Measurements from ENCODE around the gene RBP3. TPM values are rescaled to one million over a fixed set of nuclear protein-coding genes. Genes with fewer than 3 reads are reported as not detected.

RBP3 gene
- total RNA-seq, 1 experiment from 2014 or later, result not detected

DNA sequence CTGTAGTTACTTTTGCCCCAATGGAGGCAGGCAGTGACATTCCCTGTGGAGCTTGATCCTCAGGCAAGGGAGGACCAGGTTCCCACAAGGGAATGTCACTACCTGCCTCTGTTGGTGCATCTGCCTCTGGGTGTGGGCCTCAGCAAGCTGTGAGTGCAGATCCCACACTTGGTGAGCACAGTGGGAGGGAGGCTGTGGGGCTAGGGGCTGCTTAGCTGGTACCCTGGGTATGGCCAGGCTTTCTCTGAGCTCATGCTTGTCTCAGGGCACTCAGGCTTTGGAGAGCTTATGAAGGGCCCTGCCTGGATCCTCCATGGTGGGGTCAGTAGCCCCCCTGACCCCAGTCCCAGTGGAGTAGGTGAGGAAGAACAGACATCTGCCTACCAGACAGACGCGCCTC, 52.1 kb downstream of the RBP3 start:
- no peak overlapping the region for H2AFZ ChIP-seq (ENCODE audit: low read depth, low read length, poor library complexity, severe bottlenecking)
- DNase-seq (ENCODE audit: low read depth, low spot score) (no peak), ATAC-seq (no peak)
- BruUV-seq (replicated peaks), result no TSS peak
- H3K27ac ChIP-seq (ENCODE audit: low read depth, low read length), result no peak overlapping the region
- TF ChIP-seq ATF3 (IDR thresholded peaks at IDR 0.05) (no peak), SRF (IDR thresholded peaks at IDR 0.05; ENCODE audit: low read depth) (no peak), SIN3A (IDR thresholded peaks at IDR 0.05; ENCODE audit: low read depth) (no peak), ZFX (IDR thresholded peaks at IDR 0.05) (no peak), ZBTB33 (IDR thresholded peaks at IDR 0.05; ENCODE audit: extremely low read depth, insufficient replicate concordance, low read length) (no peak), POLR2A (IDR thresholded peaks at IDR 0.05; ENCODE audit: borderline replicate concordance, extremely low read depth, insufficient read depth, insufficient read length) (no peak), CBX3 (IDR thresholded peaks at IDR 0.05; ENCODE audit: low read depth) (no peak), EZH2 (IDR thresholded peaks at IDR 0.05) (no peak), ELF1 (IDR thresholded peaks at IDR 0.05; ENCODE audit: borderline replicate concordance, low read depth) (no peak), CEBPB (IDR thresholded peaks at IDR 0.05; ENCODE audit: low read depth) (no peak), YY1 (IDR thresholded peaks at IDR 0.05; ENCODE audit: extremely low read depth, insufficient replicate concordance, low read depth, low read length) (no peak), SP1 (IDR thresholded peaks at IDR 0.05; ENCODE audit: low read depth) (no peak)
- TF ChIP-seq, protein P1, sequence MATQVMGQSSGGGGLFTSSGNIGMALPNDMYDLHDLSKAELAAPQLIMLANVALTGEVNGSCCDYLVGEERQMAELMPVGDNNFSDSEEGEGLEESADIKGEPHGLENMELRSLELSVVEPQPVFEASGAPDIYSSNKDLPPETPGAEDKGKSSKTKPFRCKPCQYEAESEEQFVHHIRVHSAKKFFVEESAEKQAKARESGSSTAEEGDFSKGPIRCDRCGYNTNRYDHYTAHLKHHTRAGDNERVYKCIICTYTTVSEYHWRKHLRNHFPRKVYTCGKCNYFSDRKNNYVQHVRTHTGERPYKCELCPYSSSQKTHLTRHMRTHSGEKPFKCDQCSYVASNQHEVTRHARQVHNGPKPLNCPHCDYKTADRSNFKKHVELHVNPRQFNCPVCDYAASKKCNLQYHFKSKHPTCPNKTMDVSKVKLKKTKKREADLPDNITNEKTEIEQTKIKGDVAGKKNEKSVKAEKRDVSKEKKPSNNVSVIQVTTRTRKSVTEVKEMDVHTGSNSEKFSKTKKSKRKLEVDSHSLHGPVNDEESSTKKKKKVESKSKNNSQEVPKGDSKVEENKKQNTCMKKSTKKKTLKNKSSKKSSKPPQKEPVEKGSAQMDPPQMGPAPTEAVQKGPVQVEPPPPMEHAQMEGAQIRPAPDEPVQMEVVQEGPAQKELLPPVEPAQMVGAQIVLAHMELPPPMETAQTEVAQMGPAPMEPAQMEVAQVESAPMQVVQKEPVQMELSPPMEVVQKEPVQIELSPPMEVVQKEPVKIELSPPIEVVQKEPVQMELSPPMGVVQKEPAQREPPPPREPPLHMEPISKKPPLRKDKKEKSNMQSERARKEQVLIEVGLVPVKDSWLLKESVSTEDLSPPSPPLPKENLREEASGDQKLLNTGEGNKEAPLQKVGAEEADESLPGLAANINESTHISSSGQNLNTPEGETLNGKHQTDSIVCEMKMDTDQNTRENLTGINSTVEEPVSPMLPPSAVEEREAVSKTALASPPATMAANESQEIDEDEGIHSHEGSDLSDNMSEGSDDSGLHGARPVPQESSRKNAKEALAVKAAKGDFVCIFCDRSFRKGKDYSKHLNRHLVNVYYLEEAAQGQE (IDR thresholded peaks at IDR 0.05; ENCODE audit: low read depth), result no peak
- TF ChIP-seq, protein P2, sequence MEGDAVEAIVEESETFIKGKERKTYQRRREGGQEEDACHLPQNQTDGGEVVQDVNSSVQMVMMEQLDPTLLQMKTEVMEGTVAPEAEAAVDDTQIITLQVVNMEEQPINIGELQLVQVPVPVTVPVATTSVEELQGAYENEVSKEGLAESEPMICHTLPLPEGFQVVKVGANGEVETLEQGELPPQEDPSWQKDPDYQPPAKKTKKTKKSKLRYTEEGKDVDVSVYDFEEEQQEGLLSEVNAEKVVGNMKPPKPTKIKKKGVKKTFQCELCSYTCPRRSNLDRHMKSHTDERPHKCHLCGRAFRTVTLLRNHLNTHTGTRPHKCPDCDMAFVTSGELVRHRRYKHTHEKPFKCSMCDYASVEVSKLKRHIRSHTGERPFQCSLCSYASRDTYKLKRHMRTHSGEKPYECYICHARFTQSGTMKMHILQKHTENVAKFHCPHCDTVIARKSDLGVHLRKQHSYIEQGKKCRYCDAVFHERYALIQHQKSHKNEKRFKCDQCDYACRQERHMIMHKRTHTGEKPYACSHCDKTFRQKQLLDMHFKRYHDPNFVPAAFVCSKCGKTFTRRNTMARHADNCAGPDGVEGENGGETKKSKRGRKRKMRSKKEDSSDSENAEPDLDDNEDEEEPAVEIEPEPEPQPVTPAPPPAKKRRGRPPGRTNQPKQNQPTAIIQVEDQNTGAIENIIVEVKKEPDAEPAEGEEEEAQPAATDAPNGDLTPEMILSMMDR (IDR thresholded peaks at IDR 0.05 in 2 of 3, conservative IDR thresholded peaks at IDR 0.05 in 1 of 3; ENCODE audit: borderline replicate concordance in 1 of 3, insufficient read depth in 1 of 3, low read depth in 2 of 3, low read length in 2 of 3), result no peak
- TF ChIP-seq, protein P3, sequence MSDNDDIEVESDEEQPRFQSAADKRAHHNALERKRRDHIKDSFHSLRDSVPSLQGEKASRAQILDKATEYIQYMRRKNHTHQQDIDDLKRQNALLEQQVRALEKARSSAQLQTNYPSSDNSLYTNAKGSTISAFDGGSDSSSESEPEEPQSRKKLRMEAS (IDR thresholded peaks at IDR 0.05), result no peak
- no peak overlapping the region for H3K4me3 ChIP-seq (replicated peaks in 1 of 2; ENCODE audit: low read depth in 1 of 2, low read length in 2 of 2)
- ChIA-PET POLR2A (no interaction called here), RAD21 (ENCODE audit: low non-redundant PET in 1 of 2, low total read pairs in 2 of 2, uncharacterized antibody in 2 of 2, unreplicated experiment in 2 of 2) (no interaction called here), CTCF (no interaction called here)
- no peak overlapping the region for H3K9ac ChIP-seq (ENCODE audit: low read length)
- H3K79me2 ChIP-seq (ENCODE audit: insufficient read depth, low read length), result no peaks in the 10 kb centered on the region
- H3K4me2 ChIP-seq (ENCODE audit: low read length), result no peak overlapping the region
- intact Hi-C loops (cut with micrococcal nuclease), result no loop called here
- H3K36me3 ChIP-seq (ENCODE audit: control insufficient read depth in 1 of 2, insufficient read depth in 2 of 2, low read length in 2 of 2), result no peaks in the 10 kb centered on the region
- H3K4me1 ChIP-seq (ENCODE audit: control insufficient read depth in 1 of 2, insufficient read depth in 2 of 2, low read length in 2 of 2), result peaks cover 44 to 55% of the 10 kb centered on the region in 2 experiments
- no peaks in the 10 kb centered on the region for H4K20me1 ChIP-seq (ENCODE audit: insufficient read depth)
- H3K27me3 ChIP-seq (ENCODE audit: insufficient read depth, low read length), result no peaks in the 10 kb centered on the region
- no peaks in the 10 kb centered on the region for H3K9me2 ChIP-seq (ENCODE audit: insufficient read depth)
- no peaks in the 10 kb centered on the region for H3K9me3 ChIP-seq (ENCODE audit: control insufficient read depth in 1 of 2, insufficient read depth in 1 of 2, low read depth in 1 of 2, low read length in 2 of 2)
